ENCODE data around the gene DTHD1.

DNA sequence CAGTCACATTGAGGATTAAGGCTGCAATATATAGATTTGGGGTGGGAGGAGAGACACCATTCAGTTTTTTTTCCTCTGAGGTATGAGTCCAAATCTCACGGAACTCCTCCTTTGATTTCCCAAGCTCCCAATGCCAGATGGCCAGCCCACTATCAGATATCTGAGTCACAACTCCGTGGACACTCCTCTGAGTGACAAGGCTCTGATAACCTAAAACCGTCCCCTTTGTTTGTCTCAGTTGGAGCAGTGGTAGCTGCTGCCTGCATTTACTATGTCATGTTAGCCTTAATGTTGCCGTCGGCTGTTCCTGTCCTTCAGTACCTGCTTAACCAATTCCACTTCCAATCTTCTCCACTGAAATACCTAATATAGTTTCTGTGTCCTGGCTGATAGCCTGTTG is 107.3 kb downstream of the DTHD1 start:
- TF ChIP-seq, protein P1, sequence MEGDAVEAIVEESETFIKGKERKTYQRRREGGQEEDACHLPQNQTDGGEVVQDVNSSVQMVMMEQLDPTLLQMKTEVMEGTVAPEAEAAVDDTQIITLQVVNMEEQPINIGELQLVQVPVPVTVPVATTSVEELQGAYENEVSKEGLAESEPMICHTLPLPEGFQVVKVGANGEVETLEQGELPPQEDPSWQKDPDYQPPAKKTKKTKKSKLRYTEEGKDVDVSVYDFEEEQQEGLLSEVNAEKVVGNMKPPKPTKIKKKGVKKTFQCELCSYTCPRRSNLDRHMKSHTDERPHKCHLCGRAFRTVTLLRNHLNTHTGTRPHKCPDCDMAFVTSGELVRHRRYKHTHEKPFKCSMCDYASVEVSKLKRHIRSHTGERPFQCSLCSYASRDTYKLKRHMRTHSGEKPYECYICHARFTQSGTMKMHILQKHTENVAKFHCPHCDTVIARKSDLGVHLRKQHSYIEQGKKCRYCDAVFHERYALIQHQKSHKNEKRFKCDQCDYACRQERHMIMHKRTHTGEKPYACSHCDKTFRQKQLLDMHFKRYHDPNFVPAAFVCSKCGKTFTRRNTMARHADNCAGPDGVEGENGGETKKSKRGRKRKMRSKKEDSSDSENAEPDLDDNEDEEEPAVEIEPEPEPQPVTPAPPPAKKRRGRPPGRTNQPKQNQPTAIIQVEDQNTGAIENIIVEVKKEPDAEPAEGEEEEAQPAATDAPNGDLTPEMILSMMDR (IDR thresholded peaks at IDR 0.05), result no peak
- no peak for TF ChIP-seq EZH2phosphoT487 (IDR thresholded peaks at IDR 0.05)
- TF ChIP-seq EZH2 (IDR thresholded peaks at IDR 0.05), result no peak

Data from neural progenitor cell (in vitro differentiated cells).